ENCODE results near the gene DLG4. TPM values are rescaled to one million over a fixed set of nuclear protein-coding genes. Genes with fewer than 3 reads are reported as not detected.
"Not testable (repeated sequence)": the region's sequence is repeated elsewhere in the genome, so short reads cannot be mapped to it uniquely, and the experiment has no call there.

Gene DLG4
- polyA plus RNA-seq, 2 donors: 3.2 to 11.8 TPM

- no peak overlapping the region for H3K27ac ChIP-seq (ENCODE audit: low read depth in 2 of 2, low read length in 1 of 2)
- no peaks in the 10 kb centered on the region for H3K9me3 ChIP-seq (ENCODE audit: control insufficient read depth in 2 of 2, insufficient read depth in 1 of 2, low read depth in 1 of 2, low read length in 1 of 2)
- no peaks in the 10 kb centered on the region for H3K27me3 ChIP-seq (ENCODE audit: control insufficient read depth in 1 of 2, insufficient read depth in 2 of 2, low read length in 2 of 2)
- peaks cover 3 to 6% of the 10 kb centered on the region in 2 donors for H3K4me1 ChIP-seq (ENCODE audit: control insufficient read depth in 2 of 2, insufficient read depth in 2 of 2, low read length in 1 of 2)
- 82 to 84% methylated on average over 7 of the region's 7 CpGs for WGBS, 2 donors
- peak overlapping the region; percentile 12 to 77 for H3K4me3 ChIP-seq (ENCODE audit: low read depth in 1 of 2, low read length in 2 of 2)
- H3K36me3 ChIP-seq (ENCODE audit: control insufficient read depth in 2 of 2, insufficient read depth in 2 of 2, low read length in 1 of 2): peaks cover 0 to 7% of the 10 kb centered on the region in 2 donors
These were observed 30.2 kb upstream of the DLG4 start for GRCh38 chr17:7249830-7250229.

GRCh38 chr17:7249214-7249613, 29.6 kb upstream of the DLG4 start:
- peak overlapping the region in 1 of 2 donors; percentile 51 for H3K27ac ChIP-seq (ENCODE audit: low read depth in 2 of 2, low read length in 1 of 2)
- WGBS, 2 donors: 81% methylated on average over 6 of the region's 6 CpGs
- H3K4me3 ChIP-seq (ENCODE audit: low read depth in 1 of 2, low read length in 2 of 2): no peak overlapping the region
- peaks cover 3 to 6% of the 10 kb centered on the region in 2 donors for H3K4me1 ChIP-seq (ENCODE audit: control insufficient read depth in 2 of 2, insufficient read depth in 2 of 2, low read length in 1 of 2)
- H3K27me3 ChIP-seq (ENCODE audit: control insufficient read depth in 1 of 2, insufficient read depth in 2 of 2, low read length in 2 of 2): no peaks in the 10 kb centered on the region
- H3K9me3 ChIP-seq (ENCODE audit: control insufficient read depth in 2 of 2, insufficient read depth in 1 of 2, low read depth in 1 of 2, low read length in 1 of 2): no peaks in the 10 kb centered on the region
- peaks cover 0 to 5% of the 10 kb centered on the region in 2 donors for H3K36me3 ChIP-seq (ENCODE audit: control insufficient read depth in 2 of 2, insufficient read depth in 2 of 2, low read length in 1 of 2)

GRCh38 chr17:7248796-7249195, 29.2 kb upstream of the DLG4 start:
- Histone ChIP-seq H3K36me3 (ENCODE audit: control insufficient read depth in 2 of 2, insufficient read depth in 2 of 2, low read length in 1 of 2) (peaks cover 0 to 5% of the 10 kb centered on the region in 2 donors), H3K4me3 (ENCODE audit: low read depth in 1 of 2, low read length in 2 of 2) (no peak overlapping the region), H3K9me3 (ENCODE audit: control insufficient read depth in 2 of 2, insufficient read depth in 1 of 2, low read depth in 1 of 2, low read length in 1 of 2) (no peaks in the 10 kb centered on the region), H3K4me1 (ENCODE audit: control insufficient read depth in 2 of 2, insufficient read depth in 2 of 2, low read length in 1 of 2) (peaks cover 3 to 6% of the 10 kb centered on the region in 2 donors), H3K27me3 (ENCODE audit: control insufficient read depth in 1 of 2, insufficient read depth in 2 of 2, low read length in 2 of 2) (no peaks in the 10 kb centered on the region), H3K27ac (ENCODE audit: low read depth in 2 of 2, low read length in 1 of 2) (no peak overlapping the region)
- WGBS, 2 donors: 67 to 72% methylated on average over 4 of the region's 4 CpGs

GRCh38 chr17:7246779-7247178, 27.1 kb upstream of the DLG4 start:
- Histone ChIP-seq H3K9me3 (ENCODE audit: control insufficient read depth in 2 of 2, insufficient read depth in 1 of 2, low read depth in 1 of 2, low read length in 1 of 2) (no peaks in the 10 kb centered on the region), H3K36me3 (ENCODE audit: control insufficient read depth in 2 of 2, insufficient read depth in 2 of 2, low read length in 1 of 2) (peaks cover 0 to 5% of the 10 kb centered on the region in 2 donors), H3K27me3 (ENCODE audit: control insufficient read depth in 1 of 2, insufficient read depth in 2 of 2, low read length in 2 of 2) (no peaks in the 10 kb centered on the region), H3K27ac (ENCODE audit: low read depth in 2 of 2, low read length in 1 of 2) (peak overlapping the region in 1 of 2 donors; percentile 56), H3K4me3 (ENCODE audit: low read depth in 1 of 2, low read length in 2 of 2) (no peak overlapping the region), H3K4me1 (ENCODE audit: control insufficient read depth in 2 of 2, insufficient read depth in 2 of 2, low read length in 1 of 2) (peaks cover 3 to 7% of the 10 kb centered on the region in 2 donors)
- 91 to 92% methylated on average over 5 of the region's 5 CpGs for WGBS, 2 donors

GRCh38 chr17:7243838-7244237, 24.2 kb upstream of the DLG4 start:
- peak overlapping the region in 1 of 2 donors; percentile 40 for H3K27ac ChIP-seq (ENCODE audit: low read depth in 2 of 2, low read length in 1 of 2)
- peak overlapping the region in 1 of 2 donors; percentile 94 for H3K4me3 ChIP-seq (ENCODE audit: low read depth in 1 of 2, low read length in 2 of 2)
- H3K4me1 ChIP-seq (ENCODE audit: control insufficient read depth in 2 of 2, insufficient read depth in 2 of 2, low read length in 1 of 2); H3K27me3 ChIP-seq (ENCODE audit: control insufficient read depth in 1 of 2, insufficient read depth in 2 of 2, low read length in 2 of 2); H3K9me3 ChIP-seq (ENCODE audit: control insufficient read depth in 2 of 2, insufficient read depth in 1 of 2, low read depth in 1 of 2, low read length in 1 of 2); H3K36me3 ChIP-seq (ENCODE audit: control insufficient read depth in 2 of 2, insufficient read depth in 2 of 2, low read length in 1 of 2): not testable (repeated sequence)
- WGBS, 2 donors: 67 to 76% methylated on average over 10 of the region's 10 CpGs

- H3K4me1 ChIP-seq (ENCODE audit: control insufficient read depth in 2 of 2, insufficient read depth in 2 of 2, low read length in 1 of 2): peaks cover 0 to 7% of the 10 kb centered on the region in 2 donors
- H3K9me3 ChIP-seq (ENCODE audit: control insufficient read depth in 2 of 2, insufficient read depth in 1 of 2, low read depth in 1 of 2, low read length in 1 of 2): no peaks in the 10 kb centered on the region
- 39% methylated on average over 2 of the region's 2 CpGs for WGBS, 2 donors
- H3K27me3 ChIP-seq (ENCODE audit: control insufficient read depth in 1 of 2, insufficient read depth in 2 of 2, low read length in 2 of 2): no peaks in the 10 kb centered on the region
- peak overlapping the region; percentile 92 to 94 for H3K4me3 ChIP-seq (ENCODE audit: low read depth in 1 of 2, low read length in 2 of 2)
- H3K36me3 ChIP-seq (ENCODE audit: control insufficient read depth in 2 of 2, insufficient read depth in 2 of 2, low read length in 1 of 2): peaks cover 4 to 5% of the 10 kb centered on the region in 2 donors
- peak overlapping the region; percentile 98 to 100 for H3K27ac ChIP-seq (ENCODE audit: low read depth in 2 of 2, low read length in 1 of 2)
These were observed 23.8 kb upstream of the DLG4 start for GRCh38 chr17:7243453-7243729.

GRCh38 chr17:7242717-7243452, 23.2 kb upstream of the DLG4 start:
- Histone ChIP-seq H3K9me3 (ENCODE audit: control insufficient read depth in 2 of 2, insufficient read depth in 1 of 2, low read depth in 1 of 2, low read length in 1 of 2) (no peaks in the 10 kb centered on the region), H3K4me1 (ENCODE audit: control insufficient read depth in 2 of 2, insufficient read depth in 2 of 2, low read length in 1 of 2) (peaks cover 0 to 7% of the 10 kb centered on the region in 2 donors), H3K4me3 (ENCODE audit: low read depth in 1 of 2, low read length in 2 of 2) (peak overlapping the region; percentile 92 to 94), H3K36me3 (ENCODE audit: control insufficient read depth in 2 of 2, insufficient read depth in 2 of 2, low read length in 1 of 2) (peaks cover 4 to 5% of the 10 kb centered on the region in 2 donors), H3K27ac (ENCODE audit: low read depth in 2 of 2, low read length in 1 of 2) (peak overlapping the region; percentile 98 to 100), H3K27me3 (ENCODE audit: control insufficient read depth in 1 of 2, insufficient read depth in 2 of 2, low read length in 2 of 2) (no peaks in the 10 kb centered on the region)
- 1% methylated on average over 35 to 49 of the region's 49 CpGs for WGBS, 2 donors

GRCh38 chr17:7241783-7242716, 22.4 kb upstream of the DLG4 start, which contains the start of gene GABARAP:
Gene GABARAP (minus strand): TSS chr17:7242449. CDS start chr17:7242330, 119 bp downstream.
- Histone ChIP-seq H3K4me3 (ENCODE audit: low read depth in 1 of 2, low read length in 2 of 2) (peak within 1 kb of the TSS; percentile 92 to 94), H3K27ac (ENCODE audit: low read depth in 2 of 2, low read length in 1 of 2) (peak within 1 kb of the TSS; percentile 98 to 100), H3K27me3 (ENCODE audit: control insufficient read depth in 1 of 2, insufficient read depth in 2 of 2, low read length in 2 of 2) (no peaks in the 10 kb centered on the region), H3K4me1 (ENCODE audit: control insufficient read depth in 2 of 2, insufficient read depth in 2 of 2, low read length in 1 of 2) (peaks cover 0 to 7% of the 10 kb centered on the region in 2 donors), H3K36me3 (ENCODE audit: control insufficient read depth in 2 of 2, insufficient read depth in 2 of 2, low read length in 1 of 2) (peaks cover 4 to 5% of the 10 kb centered on the region in 2 donors), H3K9me3 (ENCODE audit: control insufficient read depth in 2 of 2, insufficient read depth in 1 of 2, low read depth in 1 of 2, low read length in 1 of 2) (no peaks in the 10 kb centered on the region)
- 0% methylated on average over 62 of the region's 62 CpGs for WGBS, 2 donors

GRCh38 chr17:7241090-7241733, 21.6 kb upstream of the DLG4 start:
- Histone ChIP-seq H3K4me3 (ENCODE audit: low read depth in 1 of 2, low read length in 2 of 2) (peak overlapping the region; percentile 92 to 94), H3K27me3 (ENCODE audit: control insufficient read depth in 1 of 2, insufficient read depth in 2 of 2, low read length in 2 of 2) (no peaks in the 10 kb centered on the region), H3K4me1 (ENCODE audit: control insufficient read depth in 2 of 2, insufficient read depth in 2 of 2, low read length in 1 of 2) (peaks cover 0 to 7% of the 10 kb centered on the region in 2 donors), H3K9me3 (ENCODE audit: control insufficient read depth in 2 of 2, insufficient read depth in 1 of 2, low read depth in 1 of 2, low read length in 1 of 2) (no peaks in the 10 kb centered on the region), H3K36me3 (ENCODE audit: control insufficient read depth in 2 of 2, insufficient read depth in 2 of 2, low read length in 1 of 2) (peaks cover 4 to 8% of the 10 kb centered on the region in 2 donors), H3K27ac (ENCODE audit: low read depth in 2 of 2, low read length in 1 of 2) (peak overlapping the region; percentile 98 to 100)
- 30 to 32% methylated on average over 9 of the region's 9 CpGs for WGBS, 2 donors

Measured in esophagus (tissue), 2 donors.